ENCODE data around the gene SLC2A13. TPM values are rescaled to one million over a fixed set of nuclear protein-coding genes. Genes with fewer than 3 reads are reported as not detected.

The SLC2A13 gene
- total and polyA plus RNA-seq, 2 donors (not counting 3 experiments of a cell fraction or from before 2014, with no cell fraction given) = 1.2 to 4.9 TPM

- Histone ChIP-seq H3K79me2 (ENCODE audit: control insufficient read depth, insufficient read depth, low read length) (no peaks in the 10 kb centered on the region), H3K9me1 (replicated peaks; ENCODE audit: control insufficient read depth, extremely low read depth, insufficient read depth, low read length) (no peaks in the 10 kb centered on the region), H3K36me3 (ENCODE audit: control insufficient read depth in 2 of 2, extremely low read depth in 1 of 2, insufficient read depth in 2 of 2, low read length in 2 of 2) (no peaks in the 10 kb centered on the region), H3K9ac (replicated peaks; ENCODE audit: extremely low read depth, insufficient read depth, low read length) (no peak overlapping the region), H3K4me3 (replicated peaks in 1 of 3; ENCODE audit: insufficient read depth in 1 of 3, low read depth in 1 of 3, low read length in 3 of 3) (no peak overlapping the region), H3K4me1 (ENCODE audit: control insufficient read depth, extremely low read depth, insufficient read depth, low read length) (no peaks in the 10 kb centered on the region), H3K9me3 (replicated peaks; ENCODE audit: control insufficient read depth, insufficient read depth, low read length) (no peaks in the 10 kb centered on the region), H3K27ac (ENCODE audit: insufficient read depth, low read depth, low read length) (no peak overlapping the region), H4K20me1 (replicated peaks; ENCODE audit: control insufficient read depth, extremely low read depth, insufficient read depth, low read length) (no peaks in the 10 kb centered on the region), H3K4me2 (ENCODE audit: insufficient read depth, low read length) (no peak overlapping the region), H2AFZ (ENCODE audit: low read depth, low read length) (no peak overlapping the region), H3K27me3 (ENCODE audit: control insufficient read depth in 2 of 2, insufficient read depth in 2 of 2, low read length in 2 of 2) (no peaks in the 10 kb centered on the region)
- TF ChIP-seq MAX (IDR thresholded peaks at IDR 0.05; ENCODE audit: insufficient read depth, insufficient read length) (no peak), CTCF (IDR thresholded peaks at IDR 0.05; ENCODE audit: extremely low read depth in 1 of 2, insufficient read depth in 1 of 2, low read depth in 1 of 2, low read length in 2 of 2) (peak in 1 of 2 donors; percentile 19)
- peak; percentile 10 for DNase-seq (ENCODE audit: low read depth, low spot score)
- intact Hi-C loops (cut with micrococcal nuclease) = loop anchor here (1.0 kb wide), 1 partner anchor 193 kb away; no protein-coding TSS in a partner anchor
- POLR2A ChIA-PET = no interaction called here
- no peak for FAIRE-seq
- dilution Hi-C loops (cut with MboI; ENCODE audit: extremely low pct_ligation_motif_present, low sequenced_read_pairs) = no loop called here
- CTCF ChIA-PET = no interaction called here
- BruUV-seq (replicated peaks) = no TSS peak
Measured at GRCh38 chr12:39958377-39958776, 147.5 kb downstream of the SLC2A13 start.

DNA sequence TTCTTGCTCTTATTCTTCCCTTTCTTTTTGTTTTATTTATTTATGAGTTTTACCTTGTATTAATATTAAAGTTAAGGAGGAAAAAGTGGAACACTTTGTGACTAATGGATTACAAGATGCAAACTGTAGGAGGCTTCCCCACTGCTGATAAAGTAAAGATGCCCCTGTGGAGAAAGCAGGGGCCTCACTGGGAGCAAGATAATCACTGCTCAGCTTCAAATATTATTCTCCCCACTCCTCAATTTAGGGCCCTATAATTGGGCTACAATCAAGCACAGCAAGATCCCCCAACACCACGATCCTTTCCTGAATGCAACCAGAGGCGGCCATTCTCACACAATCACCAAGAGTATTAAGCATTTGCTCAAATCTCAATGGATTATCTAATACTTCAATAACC, 149.2 kb downstream of the SLC2A13 start:
- ChIA-PET CTCF (interaction anchor here (1.2 kb wide), 1 partner anchor 54 kb away, joined by 3 read pairs; no protein-coding TSS in a partner anchor), POLR2A (no interaction called here)
- intact Hi-C loops (cut with micrococcal nuclease) (no loop called here), dilution Hi-C loops (cut with MboI; ENCODE audit: extremely low pct_ligation_motif_present, low sequenced_read_pairs) (no loop called here)
- Histone ChIP-seq H3K27ac (ENCODE audit: insufficient read depth, low read depth, low read length) (no peak overlapping the region), H3K4me1 (ENCODE audit: control insufficient read depth, extremely low read depth, insufficient read depth, low read length) (no peaks in the 10 kb centered on the region), H3K9me3 (replicated peaks; ENCODE audit: control insufficient read depth, insufficient read depth, low read length) (no peaks in the 10 kb centered on the region), H3K27me3 (ENCODE audit: control insufficient read depth in 2 of 2, insufficient read depth in 2 of 2, low read length in 2 of 2) (no peaks in the 10 kb centered on the region), H3K9ac (replicated peaks; ENCODE audit: extremely low read depth, insufficient read depth, low read length) (no peak overlapping the region), H2AFZ (ENCODE audit: low read depth, low read length) (no peak overlapping the region), H3K36me3 (ENCODE audit: control insufficient read depth in 2 of 2, extremely low read depth in 1 of 2, insufficient read depth in 2 of 2, low read length in 2 of 2) (no peaks in the 10 kb centered on the region), H3K79me2 (ENCODE audit: control insufficient read depth, insufficient read depth, low read length) (no peaks in the 10 kb centered on the region), H4K20me1 (replicated peaks; ENCODE audit: control insufficient read depth, extremely low read depth, insufficient read depth, low read length) (no peaks in the 10 kb centered on the region), H3K9me1 (replicated peaks; ENCODE audit: control insufficient read depth, extremely low read depth, insufficient read depth, low read length) (no peaks in the 10 kb centered on the region), H3K4me2 (ENCODE audit: insufficient read depth, low read length) (no peak overlapping the region), H3K4me3 (replicated peaks in 1 of 3; ENCODE audit: insufficient read depth in 1 of 3, low read depth in 1 of 3, low read length in 3 of 3) (no peak overlapping the region)
- no peak for TF ChIP-seq POLR2AphosphoS5 (IDR thresholded peaks at IDR 0.05; ENCODE audit: insufficient read depth, low read depth, low read length)
- BruUV-seq (replicated peaks) = no TSS peak
- FAIRE-seq = no peak
- DNase-seq (ENCODE audit: low read depth, low spot score) = no peak
